Panc1 (cell line): ENCODE data around the gene SMIM1. TPM values are rescaled to one million over a fixed set of nuclear protein-coding genes. Genes with fewer than 3 reads are reported as not detected.
"Not testable (repeated sequence)": the region's sequence is repeated elsewhere in the genome, so short reads cannot be mapped to it uniquely, and the experiment has no call there.

Experiments
- ATAC-seq: fragments of 200-7000 bp; cut with Tn5 transposase; 2 replicates; pipeline ENCODE4 v1.9.1; 2020; ENCODE audit warnings: mild to moderate bottlenecking, moderate library complexity
- BruUV-seq: library from RNA; stranded (reverse); fragments of 400-500 nt; replicated peaks from 2 replicates; lab custom pipeline; 2021; lab: Mats Ljungman, UMichigan
- CTCF ChIA-PET: fragments of 300-600 bp; sonication (Branson Sonifier 250); formaldehyde crosslinking; loops from one replicate; lab custom pipeline; 2022; ENCODE audit warnings: antibody characterized with exemption; lab: Charles Lee
- POLR2A ChIA-PET: fragments of 300-600 bp; sonication (Branson Sonifier 250); formaldehyde crosslinking; loops from one replicate; lab custom pipeline; 2022; ENCODE audit warnings: antibody characterized with exemption; lab: Charles Lee
- DNase-seq: peaks from one replicate; pipeline ENCODE4 v3.0.0-alpha.2; 2010; ENCODE audit warnings: low read depth, low spot score
- H3K27ac ChIP-seq: 2 replicates; pipeline ENCODE4 v1.5.1; 2011; ENCODE audit warnings: mild to moderate bottlenecking, low read length, inconsistent platforms
- H3K27me3 ChIP-seq: fragments of 200-500 bp; sonication (Bioruptor generic); 2 replicates; pipeline ENCODE4 v1.6.0; 2014; ENCODE audit warnings: low read length, inconsistent platforms; ENCODE audit not compliant: control insufficient read depth, insufficient read depth
- H3K36me3 ChIP-seq: fragments of 200-500 bp; sonication (Bioruptor generic); 2 replicates; pipeline ENCODE4 v1.5.1; 2014; ENCODE audit warnings: inconsistent platforms, mild to moderate bottlenecking, low read length, moderate library complexity; ENCODE audit not compliant: control insufficient read depth, insufficient read depth
- H3K4me1 ChIP-seq: 2 replicates; pipeline ENCODE4 v1.5.1; 2011; ENCODE audit warnings: inconsistent platforms, mild to moderate bottlenecking, low read length, moderate library complexity; ENCODE audit not compliant: control insufficient read depth, insufficient read depth
- H3K4me3 ChIP-seq, 2 experiments: 2 replicates each; pipeline ENCODE4 v1.5.1; 2011 to 2012; ENCODE audit warnings: low read depth in 2 of 2, low read length in 2 of 2, mild to moderate bottlenecking in 2 of 2, inconsistent platforms in 1 of 2, moderate library complexity in 1 of 2
- H3K9me3 ChIP-seq: fragments of 200-500 bp; sonication (Bioruptor generic); 2 replicates; pipeline ENCODE4 v1.5.1; 2014; ENCODE audit warnings: low read depth, mild to moderate bottlenecking, inconsistent platforms, low read length, moderate library complexity; ENCODE audit not compliant: control insufficient read depth, insufficient read depth
- POLR2AphosphoS5 ChIP-seq: IDR thresholded peaks from 2 replicates; pipeline ENCODE4 v1.6.1; 2012; ENCODE audit warnings: mild to moderate bottlenecking, low read depth, low read length, moderate library complexity
- SIN3A ChIP-seq: IDR thresholded peaks from 2 replicates; pipeline ENCODE4 v1.6.1; 2012; ENCODE audit warnings: low read depth, mild to moderate bottlenecking, low read length, moderate library complexity, borderline replicate concordance; ENCODE audit not compliant: insufficient read depth
- TCF7L2 ChIP-seq: IDR thresholded peaks from 2 replicates; pipeline ENCODE4 v1.6.1; 2011; ENCODE audit warnings: mild to moderate bottlenecking, low read depth, low read length, inconsistent platforms
- in situ Hi-C: cut with HindIII; loops from 2 replicates; pipeline ENCODE4 v1.10.0; 2016; ENCODE audit warnings: low sequenced_read_pairs, low pct_unique_long_range_greater_than_20kb
- intact Hi-C: fragments of 100-400 bp; cut with micrococcal nuclease; formaldehyde crosslinking; loops from one replicate; pipeline ENCODE4 v1.10.0; 2022; ENCODE audit not compliant: unreplicated experiment
- total RNA-seq: library from RNA; stranded (reverse); gene quantifications from one replicate; pipeline ENCODE4 v1.2.1, GENCODE V29; 2021; ENCODE audit not compliant: unreplicated experiment
- TF ChIP-seq, protein P1 (sequence below), 2 experiments: IDR thresholded peaks; 2 replicates each; pipeline ENCODE4 v1.6.1; 2011 to 2012; ENCODE audit warnings: low read depth in 2 of 2, control low read depth in 1 of 2, low read length in 1 of 2, mild to moderate bottlenecking in 1 of 2, moderate library complexity in 1 of 2; ENCODE audit not compliant: insufficient read depth in 1 of 2
- TF ChIP-seq, protein P2 (sequence below): fragments of 450-650 bp; IDR thresholded peaks from 2 replicates; pipeline ENCODE4 v1.5.1; 2017; ENCODE audit warnings: mild to moderate bottlenecking

Gene SMIM1
- total RNA-seq, 1 experiment from 2014 or later, result 35.5 TPM

- Histone ChIP-seq H3K4me3 (no peak overlapping the region), H3K4me1 (no peaks in the 10 kb centered on the region), H3K27ac (no peak overlapping the region), H3K27me3 (no peaks in the 10 kb centered on the region), H3K36me3 (no peaks in the 10 kb centered on the region), H3K9me3 (no peaks in the 10 kb centered on the region)
- TF ChIP-seq TCF7L2 (no peak), SIN3A (no peak), POLR2AphosphoS5 (no peak)
- TF ChIP-seq, protein P1, sequence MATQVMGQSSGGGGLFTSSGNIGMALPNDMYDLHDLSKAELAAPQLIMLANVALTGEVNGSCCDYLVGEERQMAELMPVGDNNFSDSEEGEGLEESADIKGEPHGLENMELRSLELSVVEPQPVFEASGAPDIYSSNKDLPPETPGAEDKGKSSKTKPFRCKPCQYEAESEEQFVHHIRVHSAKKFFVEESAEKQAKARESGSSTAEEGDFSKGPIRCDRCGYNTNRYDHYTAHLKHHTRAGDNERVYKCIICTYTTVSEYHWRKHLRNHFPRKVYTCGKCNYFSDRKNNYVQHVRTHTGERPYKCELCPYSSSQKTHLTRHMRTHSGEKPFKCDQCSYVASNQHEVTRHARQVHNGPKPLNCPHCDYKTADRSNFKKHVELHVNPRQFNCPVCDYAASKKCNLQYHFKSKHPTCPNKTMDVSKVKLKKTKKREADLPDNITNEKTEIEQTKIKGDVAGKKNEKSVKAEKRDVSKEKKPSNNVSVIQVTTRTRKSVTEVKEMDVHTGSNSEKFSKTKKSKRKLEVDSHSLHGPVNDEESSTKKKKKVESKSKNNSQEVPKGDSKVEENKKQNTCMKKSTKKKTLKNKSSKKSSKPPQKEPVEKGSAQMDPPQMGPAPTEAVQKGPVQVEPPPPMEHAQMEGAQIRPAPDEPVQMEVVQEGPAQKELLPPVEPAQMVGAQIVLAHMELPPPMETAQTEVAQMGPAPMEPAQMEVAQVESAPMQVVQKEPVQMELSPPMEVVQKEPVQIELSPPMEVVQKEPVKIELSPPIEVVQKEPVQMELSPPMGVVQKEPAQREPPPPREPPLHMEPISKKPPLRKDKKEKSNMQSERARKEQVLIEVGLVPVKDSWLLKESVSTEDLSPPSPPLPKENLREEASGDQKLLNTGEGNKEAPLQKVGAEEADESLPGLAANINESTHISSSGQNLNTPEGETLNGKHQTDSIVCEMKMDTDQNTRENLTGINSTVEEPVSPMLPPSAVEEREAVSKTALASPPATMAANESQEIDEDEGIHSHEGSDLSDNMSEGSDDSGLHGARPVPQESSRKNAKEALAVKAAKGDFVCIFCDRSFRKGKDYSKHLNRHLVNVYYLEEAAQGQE (IDR thresholded peaks at IDR 0.05; ENCODE audit: insufficient read depth in 1 of 2, low read depth in 2 of 2, low read length in 1 of 2), result no peak
- TF ChIP-seq, protein P2, sequence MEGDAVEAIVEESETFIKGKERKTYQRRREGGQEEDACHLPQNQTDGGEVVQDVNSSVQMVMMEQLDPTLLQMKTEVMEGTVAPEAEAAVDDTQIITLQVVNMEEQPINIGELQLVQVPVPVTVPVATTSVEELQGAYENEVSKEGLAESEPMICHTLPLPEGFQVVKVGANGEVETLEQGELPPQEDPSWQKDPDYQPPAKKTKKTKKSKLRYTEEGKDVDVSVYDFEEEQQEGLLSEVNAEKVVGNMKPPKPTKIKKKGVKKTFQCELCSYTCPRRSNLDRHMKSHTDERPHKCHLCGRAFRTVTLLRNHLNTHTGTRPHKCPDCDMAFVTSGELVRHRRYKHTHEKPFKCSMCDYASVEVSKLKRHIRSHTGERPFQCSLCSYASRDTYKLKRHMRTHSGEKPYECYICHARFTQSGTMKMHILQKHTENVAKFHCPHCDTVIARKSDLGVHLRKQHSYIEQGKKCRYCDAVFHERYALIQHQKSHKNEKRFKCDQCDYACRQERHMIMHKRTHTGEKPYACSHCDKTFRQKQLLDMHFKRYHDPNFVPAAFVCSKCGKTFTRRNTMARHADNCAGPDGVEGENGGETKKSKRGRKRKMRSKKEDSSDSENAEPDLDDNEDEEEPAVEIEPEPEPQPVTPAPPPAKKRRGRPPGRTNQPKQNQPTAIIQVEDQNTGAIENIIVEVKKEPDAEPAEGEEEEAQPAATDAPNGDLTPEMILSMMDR, result no peak
- in situ Hi-C loops, result no loop called here
- intact Hi-C loops, result no loop called here
- ChIA-PET POLR2A (interaction anchor here (0.5 to 0.6 kb wide), 2 partner anchors 96 to 1851 kb away, joined by 4 to 15 read pairs; partner anchors contain the start of gene C1orf174), CTCF (no interaction called here)
- no TSS peak for BruUV-seq
- ATAC-seq, result no peak
- DNase-seq, result no peak
These were observed 31.5 kb downstream of the SMIM1 start for GRCh38 chr1:3803905-3804626.

- BruUV-seq, intact Hi-C loops, ATAC-seq, H3K27me3 ChIP-seq, H3K4me1 ChIP-seq, in situ Hi-C loops, H3K9me3 ChIP-seq, CTCF ChIA-PET, H3K4me3 ChIP-seq, DNase-seq, H3K27ac ChIP-seq, H3K36me3 ChIP-seq, POLR2A ChIA-PET: not testable (repeated sequence)
These were observed 32.0 kb downstream of the SMIM1 start for GRCh38 chr1:3804627-3804944.

DNA sequence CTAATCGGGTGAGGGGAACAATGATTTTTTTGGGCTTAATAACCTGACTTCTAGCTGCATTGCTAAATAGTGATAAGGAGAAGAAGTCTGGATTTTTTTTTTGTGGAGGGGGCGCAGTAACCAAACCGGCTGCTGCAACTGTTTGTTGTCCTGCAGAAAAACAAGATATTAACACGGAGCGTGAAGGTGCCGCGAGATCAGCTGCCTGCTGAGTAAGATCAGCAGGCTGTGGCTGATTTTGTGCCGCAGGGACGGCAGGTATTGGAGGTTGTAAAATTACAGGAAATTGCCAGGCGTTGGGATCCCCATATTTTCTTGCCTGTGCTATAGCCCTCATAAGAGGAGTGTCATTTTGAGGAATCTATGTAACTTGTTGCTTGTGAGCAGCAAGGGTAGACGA lies 32.5 kb downstream of the SMIM1 start:
- Histone ChIP-seq H3K4me1 (no peaks in the 10 kb centered on the region), H3K27me3 (no peaks in the 10 kb centered on the region), H3K9me3 (no peaks in the 10 kb centered on the region), H3K4me3 (no peak overlapping the region), H3K36me3 (no peaks in the 10 kb centered on the region), H3K27ac (no peak overlapping the region)
- ATAC-seq, result no peak
- TF ChIP-seq TCF7L2, result no peak
- TF ChIP-seq, protein P1 (IDR thresholded peaks at IDR 0.05; ENCODE audit: insufficient read depth in 1 of 2, low read depth in 2 of 2, low read length in 1 of 2), result no peak
- TF ChIP-seq POLR2AphosphoS5, result no peak
- no peak for TF ChIP-seq SIN3A
- TF ChIP-seq, protein P2, result no peak
- intact Hi-C loops (no loop called here), in situ Hi-C loops (no loop called here)
- BruUV-seq, result no TSS peak
- no peak for DNase-seq
- POLR2A ChIA-PET, result no interaction called here
- CTCF ChIA-PET, result no interaction called here
